ENCODE data around the gene GLMP. TPM values are rescaled to one million over a fixed set of nuclear protein-coding genes. Genes with fewer than 3 reads are reported as not detected.

The GLMP gene
- total and polyA plus RNA-seq, 2 of the 13 experiments (the other 11 are each of a cell fraction or from before 2014, with no cell fraction given), result 44.6 to 75.8 TPM

- no peak for TF ChIP-seq ZNF724P (CRISPR knock-in tag; IDR thresholded peaks at IDR 0.05; ENCODE audit: borderline replicate concordance)
- no peak for TF ChIP-seq ZNF713 (CRISPR knock-in tag; IDR thresholded peaks at IDR 0.05)
- no peak for TF ChIP-seq ZNF879 (CRISPR knock-in tag; IDR thresholded peaks at IDR 0.05)
- no peak for TF ChIP-seq PHF21A (CRISPR knock-in tag; IDR thresholded peaks at IDR 0.05)
- no peak for TF ChIP-seq LCORL (IDR thresholded peaks at IDR 0.05)
- TF ChIP-seq LCORL (CRISPR knock-in tag; IDR thresholded peaks at IDR 0.05), result no peak
Observed at GRCh38 chr1:156337888-156338179, 42.4 kb upstream of the GLMP start (continued).

GRCh38 chr1:156337052-156337887 lies 41.8 kb upstream of the GLMP start:
- Histone ChIP-seq H3K36me3 (replicated peaks in 1 of 2; ENCODE audit: control insufficient read depth in 1 of 2, insufficient read depth in 2 of 2, low read length in 2 of 2) (peaks cover 3 to 34% of the 10 kb centered on the region in 2 experiments; a peak in 4 of 5 replicates), H2AFZ (ENCODE audit: low read length) (no peak overlapping the region), H3K4me3 (replicated peaks in 1 of 3; ENCODE audit: insufficient read depth in 1 of 3, low read depth in 2 of 3, low read length in 3 of 3) (peak overlapping the region; percentile 87 to 94 (median 92)), H3K4me1 (ENCODE audit: insufficient read depth, low read length) (peaks cover 25% of the 10 kb centered on the region), H3K27ac (ENCODE audit: extremely low read length, insufficient read depth, low read length) (peak overlapping the region; percentile 85), H4K20me1 (ENCODE audit: insufficient read depth, low read length) (peaks cover 17% of the 10 kb centered on the region), H3K9me3 (ENCODE audit: low read length) (no peaks in the 10 kb centered on the region), H3K9ac (ENCODE audit: insufficient read depth, low read depth, low read length) (peak overlapping the region; percentile 85), H3K27me3 (ENCODE audit: control insufficient read depth in 1 of 2, insufficient read depth in 2 of 2, low read length in 2 of 2) (no peaks in the 10 kb centered on the region; a peak in 1 of 5 replicates), H3K79me2 (ENCODE audit: insufficient read depth, low read length) (peaks cover 43% of the 10 kb centered on the region), H3K4me2 (ENCODE audit: low read depth, low read length) (peak overlapping the region; percentile 88)
- CTCF ChIA-PET (ENCODE audit: low intra/inter-chr PET ratio, low total read pairs), result no interaction called here
- TSS peak; percentile 48 for BruUV-seq (replicated peaks)
- ATAC-seq (no peak), DNase-seq (ENCODE audit: low spot score) (no peak), FAIRE-seq (no peak)
- intact Hi-C loops (cut with micrococcal nuclease; ENCODE audit: unreplicated experiment) (loop anchor here (5.0 kb wide), 2 partner anchors 35 to 45 kb away; no protein-coding TSS in a partner anchor), in situ Hi-C loops (cut with HindIII; ENCODE audit: extremely low pct_ligation_motif_present, low pct_unique_long_range_greater_than_20kb) (no loop called here)
- WGBS (ENCODE audit: low lambda C conversion rate), result 8% methylated on average over 34 of the region's 34 CpGs
- POLR2A ChIA-PET, result interaction anchor here (0.8 to 2.9 kb wide), 11 partner anchors 20 to 219 kb away, joined by 3 to 22 read pairs (median 4); partner anchors contain the start of genes PMF1, RHBG and SMG5
- no peak for TF ChIP-seq ONECUT2 (CRISPR knock-in tag; IDR thresholded peaks at IDR 0.05)
- peak; percentile 85 for TF ChIP-seq ZNF768 (CRISPR knock-in tag; IDR thresholded peaks at IDR 0.05)
- TF ChIP-seq ESRRA (CRISPR knock-in tag; IDR thresholded peaks at IDR 0.05; ENCODE audit: low read depth), result no peak
- peak; percentile 49; the same call in 1 of the 2 replicates for TF ChIP-seq JUNB (CRISPR knock-in tag; IDR thresholded peaks at IDR 0.05; ENCODE audit: borderline replicate concordance)
- TF ChIP-seq ZNF616 (CRISPR knock-in tag; IDR thresholded peaks at IDR 0.05; ENCODE audit: low read depth), result no peak
- TF ChIP-seq ZNF460 (CRISPR knock-in tag; IDR thresholded peaks at IDR 0.05; ENCODE audit: borderline replicate concordance), result peak; percentile 99
- 0 out of 2 replicates have a peak, but pooled peaks have one; percentile 7 for TF ChIP-seq ZNF510 (CRISPR knock-in tag; IDR thresholded peaks at IDR 0.05; ENCODE audit: low read depth)
- TF ChIP-seq PBX3 (CRISPR knock-in tag; IDR thresholded peaks at IDR 0.05; ENCODE audit: borderline replicate concordance), result no peak
- no peak for TF ChIP-seq ZBTB49 (CRISPR knock-in tag; IDR thresholded peaks at IDR 0.05; ENCODE audit: borderline replicate concordance)
- no peak for TF ChIP-seq ZNF572 (CRISPR knock-in tag; IDR thresholded peaks at IDR 0.05)
- TF ChIP-seq NONO (IDR thresholded peaks at IDR 0.05), result no peak
- peak; percentile 9; the same call in 1 of the 2 replicates for TF ChIP-seq NONO (CRISPR knock-in tag; conservative IDR thresholded peaks at IDR 0.05)
- no peak for TF ChIP-seq SNAPC5 (CRISPR knock-in tag; IDR thresholded peaks at IDR 0.05; ENCODE audit: borderline replicate concordance)
- TF ChIP-seq STAG1 (CRISPR knock-in tag; IDR thresholded peaks at IDR 0.05), result no peak
- peak; percentile 96 for TF ChIP-seq ZMYM3 (CRISPR knock-in tag; IDR thresholded peaks at IDR 0.05)
